CD1c-positive myeloid dendritic cell (primary cell): ENCODE data around the gene PDE10A.

Experiments used
- DNase-seq: peaks from one replicate; pipeline ENCODE4 v3.0.0-alpha.2; 2016; ENCODE audit errors: extremely low spot score

Gene PDE10A

DNA sequence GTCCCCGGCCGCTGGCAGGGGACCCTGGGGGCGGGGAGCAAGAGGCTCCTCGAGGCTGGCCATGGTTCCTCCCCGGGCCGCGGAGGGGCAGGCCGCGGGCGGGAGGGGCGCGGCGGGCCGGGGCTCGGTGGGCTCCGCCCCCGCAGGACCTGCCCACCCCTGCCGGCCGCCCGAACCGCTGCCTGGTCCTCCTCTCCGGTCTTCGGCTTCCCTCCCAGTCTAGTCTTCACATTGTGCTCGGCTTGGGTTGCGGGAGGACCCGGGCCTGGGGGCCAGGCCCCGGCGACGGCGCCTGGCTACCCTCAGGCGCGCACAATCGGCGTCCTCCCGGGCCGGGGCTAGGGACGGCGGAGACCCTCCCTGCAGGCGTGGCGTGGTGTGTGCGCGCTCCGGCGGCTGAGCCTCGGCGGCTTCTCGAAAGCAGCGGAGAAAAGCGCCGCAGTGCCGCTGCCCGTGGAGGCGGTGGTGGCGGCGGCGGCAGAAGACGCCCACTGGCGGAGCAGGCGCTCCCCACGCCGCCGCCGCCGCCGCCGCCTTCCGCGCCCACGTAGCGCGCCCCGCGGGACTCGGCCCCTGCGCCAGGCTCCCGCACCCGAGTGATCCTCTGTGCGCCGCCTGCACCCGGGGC lies at the start of gene PDE10A:
Gene PDE10A (minus strand): TSS at position 493 of the 628 bp plus-strand sequence. CDS start 430 bp downstream, at position 63.
- no peak for DNase-seq

DNA sequence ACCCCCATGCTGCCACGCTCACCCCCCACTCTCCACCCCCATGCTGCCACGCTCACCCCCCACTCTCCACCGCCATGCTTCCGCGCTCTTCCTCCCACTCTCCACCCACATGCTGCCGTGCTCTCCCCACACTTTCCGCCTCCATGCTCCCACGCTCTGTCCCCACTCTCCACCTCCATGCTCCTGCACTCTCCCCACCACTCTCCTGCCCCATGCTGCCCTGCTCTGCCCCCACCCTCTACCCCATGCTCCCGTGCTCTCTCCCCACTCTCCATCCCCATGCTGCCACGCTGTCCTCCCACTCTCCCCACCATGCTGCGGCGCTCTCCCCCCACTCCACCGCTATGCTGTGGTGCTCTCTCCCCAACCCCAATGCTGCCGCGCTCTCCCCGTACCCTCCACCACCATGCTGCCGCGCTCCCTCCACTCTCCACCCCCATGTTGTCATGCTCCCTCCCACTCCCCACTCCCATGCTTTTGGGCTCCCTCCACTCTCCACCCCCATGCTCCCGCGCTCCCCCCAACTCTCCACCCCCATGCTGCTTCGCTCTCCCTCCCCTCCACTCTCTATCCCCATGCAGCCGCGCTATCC lies 46.0 kb upstream of the PDE10A start:
- no peak for DNase-seq

DNA sequence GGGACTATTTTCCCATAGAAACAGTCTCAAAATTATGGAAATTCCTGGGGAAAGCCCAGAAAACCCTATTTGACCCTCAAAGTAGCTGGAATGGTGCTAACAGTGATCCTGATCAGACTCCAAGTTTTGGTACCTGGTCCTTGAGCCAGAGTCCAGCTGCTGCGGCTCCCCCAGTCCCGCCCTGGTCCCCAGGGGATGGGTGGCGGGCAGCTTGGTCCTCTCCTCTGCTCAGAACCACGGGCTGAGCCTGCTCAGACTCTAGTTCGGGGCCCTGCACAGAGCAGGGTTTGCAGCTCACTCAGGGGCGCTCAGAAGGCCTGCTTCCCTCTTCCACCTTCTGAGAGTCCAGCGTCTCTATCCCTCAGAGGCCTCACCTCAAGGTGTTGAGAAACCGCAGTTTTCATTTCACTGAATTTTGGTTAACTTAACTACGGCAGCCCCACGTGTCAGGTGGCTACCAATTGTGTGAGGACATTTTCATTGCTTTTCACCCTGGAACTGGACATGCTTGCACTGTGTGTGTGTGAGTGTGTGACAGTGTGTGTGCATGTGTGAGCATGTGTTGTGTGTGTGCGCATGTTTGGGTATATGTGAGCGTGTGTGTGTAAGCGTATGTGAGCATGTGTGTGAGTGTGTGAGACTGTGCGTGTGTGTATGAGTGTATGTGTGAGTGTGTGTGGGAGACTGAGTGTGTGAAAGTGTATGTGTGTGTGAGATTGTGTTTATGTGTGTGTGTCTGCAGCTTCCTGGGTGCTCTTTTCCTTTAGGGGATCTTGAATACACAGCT lies 44.2 kb upstream of the PDE10A start:
- no peak for DNase-seq

DNA sequence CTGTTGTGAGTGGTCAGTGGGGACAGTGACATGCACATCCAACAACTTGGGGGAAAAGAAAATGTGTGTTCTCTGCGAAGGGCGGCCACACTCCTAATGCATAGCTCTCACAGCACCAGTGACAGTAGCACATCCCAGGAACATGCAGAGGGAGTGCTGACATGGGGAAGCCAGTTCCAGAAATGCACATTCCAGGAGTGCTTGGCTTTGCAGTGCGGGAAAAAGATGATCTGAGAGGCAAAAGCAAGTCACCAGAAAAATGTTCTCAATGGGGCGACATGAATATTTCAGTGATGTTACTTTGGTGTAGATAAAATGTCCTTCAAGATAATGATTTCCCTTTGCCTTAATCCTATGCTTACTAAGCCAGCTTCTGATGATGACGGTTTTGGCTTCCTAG lies 42.9 kb upstream of the PDE10A start:
- no peak for DNase-seq

DNA sequence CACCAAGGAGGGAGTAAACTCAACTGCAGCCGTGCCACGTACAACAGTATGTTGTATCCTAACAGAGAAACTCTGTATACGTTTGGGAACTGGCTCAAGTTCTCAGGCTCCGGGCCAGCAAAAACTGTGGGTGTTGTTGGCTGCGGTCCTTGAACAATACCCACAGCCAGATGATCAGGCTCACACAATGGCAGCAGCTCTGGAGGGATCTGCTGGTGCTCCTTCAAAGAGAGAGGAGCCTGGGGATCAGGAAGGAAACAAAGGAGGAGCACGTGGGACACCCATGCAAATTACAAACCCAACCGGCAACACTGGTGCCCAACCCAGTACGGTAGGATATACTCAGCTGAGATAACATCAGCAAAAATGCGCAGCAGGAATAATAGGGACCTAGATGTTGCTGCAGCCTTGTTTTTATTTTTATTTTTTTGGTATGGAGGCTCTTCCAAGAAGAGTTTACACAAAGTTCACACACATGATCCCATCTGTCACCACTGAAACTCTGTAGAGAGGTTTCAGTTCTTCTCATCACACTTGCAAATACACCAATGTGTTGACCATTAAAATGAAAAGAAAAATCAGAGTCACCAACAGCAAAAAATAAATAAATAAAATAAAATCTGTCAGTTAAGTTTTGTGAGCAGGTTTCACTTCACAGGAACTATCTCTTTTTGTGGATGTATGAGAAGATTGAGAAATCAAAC lies 41.2 kb upstream of the PDE10A start:
- no peak for DNase-seq

DNA sequence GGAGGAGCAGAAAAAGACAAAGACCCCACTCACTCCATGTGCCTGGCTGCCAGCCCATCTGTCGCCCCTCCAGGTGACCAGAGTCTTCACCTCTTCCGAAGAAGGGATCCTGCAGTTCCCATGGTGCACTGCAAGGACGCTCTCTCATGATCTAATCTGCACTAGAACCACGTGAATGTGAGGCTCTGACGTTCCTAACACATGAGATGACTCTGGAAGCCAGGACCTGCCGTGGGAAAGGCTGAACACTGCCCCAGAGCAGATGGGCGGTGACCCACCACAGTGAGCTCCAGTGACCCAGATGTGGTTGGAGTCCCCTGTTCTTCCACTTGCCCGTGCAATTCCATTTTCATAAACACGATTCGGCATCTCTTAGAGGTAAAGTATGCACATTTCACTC lies 39.6 kb upstream of the PDE10A start:
- no peak for DNase-seq

DNA sequence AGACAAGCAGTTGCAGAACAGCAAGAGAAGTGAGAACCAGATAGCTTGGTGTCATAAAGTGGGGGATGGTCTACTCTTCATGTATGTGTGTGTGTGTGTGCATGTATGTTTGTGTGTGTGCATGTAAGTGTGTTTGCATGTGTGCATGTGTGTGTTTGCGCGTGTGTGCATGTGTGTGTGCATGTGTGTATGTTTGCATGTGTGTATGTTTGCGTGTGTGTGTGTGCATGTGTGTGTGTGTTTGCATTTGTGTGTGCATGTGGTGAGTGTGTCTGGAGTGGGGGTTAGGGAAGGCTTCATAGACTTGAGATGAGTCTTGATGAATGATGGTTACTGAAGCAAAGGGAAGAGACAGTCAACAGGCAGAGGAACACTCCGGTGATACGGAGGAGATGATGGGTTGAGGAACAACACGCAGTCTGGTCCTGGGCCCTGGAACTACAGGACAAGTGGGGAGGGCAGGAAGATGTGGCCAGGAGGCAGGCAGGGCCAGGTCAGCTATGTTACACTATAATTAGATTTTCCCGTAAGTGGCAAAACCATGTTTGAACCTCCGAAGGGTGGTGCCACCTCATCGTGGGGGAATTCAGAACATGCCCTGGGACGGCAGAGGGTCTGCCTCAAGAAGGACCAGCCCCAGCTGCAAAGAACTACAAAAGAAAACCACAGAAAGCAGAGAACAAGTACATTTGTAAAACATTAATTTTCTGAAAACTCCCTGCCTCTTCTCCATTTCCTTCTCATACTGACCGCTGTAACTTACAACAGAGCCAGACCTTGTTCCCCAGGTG lies 38.7 kb upstream of the PDE10A start:
- DNase-seq = no peak

DNA sequence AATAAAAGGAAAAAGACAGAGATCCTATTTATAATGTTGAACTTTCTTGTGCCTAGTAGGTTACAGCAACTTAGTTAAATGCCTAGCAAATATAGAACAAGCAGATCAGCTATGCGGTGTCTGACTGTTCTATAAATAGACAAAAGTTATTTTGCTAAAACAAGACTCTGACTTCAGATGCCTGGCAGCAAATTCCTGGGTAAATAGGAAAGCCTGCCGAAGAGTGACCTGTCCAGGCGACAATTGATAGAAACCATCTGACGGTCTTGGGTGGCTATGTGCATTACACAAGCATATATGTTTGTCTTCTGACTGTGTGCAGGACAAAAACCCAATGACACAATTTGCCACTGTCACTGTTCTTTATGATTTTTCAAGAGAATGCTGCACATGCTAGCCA lies 38.0 kb upstream of the PDE10A start:
- no peak for DNase-seq

DNA sequence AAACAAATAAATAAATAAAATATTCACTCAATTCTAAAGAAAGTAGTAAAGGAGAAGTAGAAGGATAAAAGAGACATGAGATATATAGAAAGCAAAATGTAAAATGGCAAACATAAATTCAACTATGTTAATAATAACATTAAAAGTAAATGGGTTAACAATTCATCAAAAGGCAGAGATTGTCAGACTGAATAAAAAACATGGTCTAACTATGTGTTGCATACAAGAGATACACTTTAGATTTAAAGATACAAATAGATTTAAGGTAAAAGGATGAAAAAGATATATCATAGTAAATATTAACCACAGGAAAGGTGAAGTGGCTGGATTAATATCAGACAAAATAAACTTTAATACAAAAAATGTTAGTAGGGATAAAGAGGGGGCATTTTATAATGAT lies 35.8 kb upstream of the PDE10A start:
- no peak for DNase-seq

DNA sequence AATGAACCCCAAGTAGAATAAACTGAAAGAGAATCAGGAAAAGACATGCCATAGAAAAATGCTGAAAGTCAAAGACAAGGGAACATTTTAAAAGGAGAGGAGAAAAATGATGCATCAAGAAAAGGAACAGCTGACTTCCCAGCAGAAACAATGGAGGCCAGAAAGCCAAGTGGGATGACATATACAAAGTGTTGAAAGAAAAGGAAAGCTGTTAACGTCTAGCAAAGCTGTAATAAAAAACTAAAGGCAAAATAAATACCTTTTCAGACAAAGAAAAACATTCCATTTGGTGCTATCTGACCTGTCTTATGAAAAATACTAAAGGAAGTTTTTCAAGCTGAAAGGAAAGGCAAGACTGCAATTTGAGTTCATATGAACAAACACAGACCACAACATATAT lies 34.1 kb upstream of the PDE10A start:
- DNase-seq = no peak

DNA sequence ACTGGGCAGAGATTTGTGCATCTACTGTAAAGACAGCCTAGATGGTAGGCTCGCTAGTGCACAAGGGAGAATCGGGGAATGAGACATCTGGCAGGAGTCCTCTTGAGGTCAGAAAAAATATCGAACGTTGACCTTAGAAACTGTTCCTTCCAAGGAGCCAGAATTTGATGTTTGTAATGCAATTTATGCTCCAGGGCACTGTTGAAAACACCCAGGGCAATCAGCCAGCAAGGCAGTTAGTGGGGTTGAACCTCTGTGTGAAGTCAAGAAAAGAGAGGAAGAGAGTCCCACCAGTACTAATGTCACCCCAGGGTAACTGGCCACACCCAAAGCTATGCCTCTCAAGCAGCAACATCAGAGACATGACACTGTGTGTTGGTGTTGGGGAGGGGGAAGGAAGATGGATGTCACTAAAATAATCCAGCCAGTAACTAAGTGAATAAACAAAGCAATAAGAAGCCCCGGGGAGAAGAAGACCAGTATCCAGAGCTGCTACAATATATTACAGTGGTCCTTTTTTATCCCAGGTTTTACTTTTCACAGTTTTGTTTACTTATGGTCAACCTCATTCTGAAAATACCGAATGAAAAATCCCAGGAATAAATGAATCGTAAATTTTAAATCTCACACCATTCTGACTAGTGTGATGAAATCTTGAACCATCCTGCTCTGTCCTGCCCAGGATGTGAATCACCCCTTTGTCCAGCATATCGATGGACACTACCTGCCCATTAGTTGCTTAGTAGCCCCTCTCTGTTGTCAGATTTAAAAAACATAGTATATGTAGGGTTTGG lies 32.9 kb upstream of the PDE10A start:
- no peak for DNase-seq

DNA sequence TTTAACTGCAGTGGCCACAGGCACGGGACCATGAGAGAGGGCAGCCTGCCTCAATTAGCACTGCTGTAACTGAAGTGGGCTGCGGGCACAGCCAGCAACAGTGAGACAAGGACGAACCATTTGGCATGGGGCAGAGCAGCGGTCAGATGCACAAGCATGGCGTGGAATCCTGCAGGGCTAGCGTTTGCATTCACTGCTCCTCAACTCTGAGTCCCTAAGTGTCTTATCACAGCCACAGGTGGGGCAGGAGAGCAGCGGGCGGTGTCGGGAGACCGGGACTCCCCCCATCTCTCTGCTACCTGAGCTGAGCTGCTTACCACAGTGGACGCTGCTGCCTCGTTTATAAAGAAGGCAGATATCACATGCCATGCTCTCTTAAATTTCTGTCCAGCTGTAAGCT lies 31.3 kb upstream of the PDE10A start:
- DNase-seq = no peak

DNA sequence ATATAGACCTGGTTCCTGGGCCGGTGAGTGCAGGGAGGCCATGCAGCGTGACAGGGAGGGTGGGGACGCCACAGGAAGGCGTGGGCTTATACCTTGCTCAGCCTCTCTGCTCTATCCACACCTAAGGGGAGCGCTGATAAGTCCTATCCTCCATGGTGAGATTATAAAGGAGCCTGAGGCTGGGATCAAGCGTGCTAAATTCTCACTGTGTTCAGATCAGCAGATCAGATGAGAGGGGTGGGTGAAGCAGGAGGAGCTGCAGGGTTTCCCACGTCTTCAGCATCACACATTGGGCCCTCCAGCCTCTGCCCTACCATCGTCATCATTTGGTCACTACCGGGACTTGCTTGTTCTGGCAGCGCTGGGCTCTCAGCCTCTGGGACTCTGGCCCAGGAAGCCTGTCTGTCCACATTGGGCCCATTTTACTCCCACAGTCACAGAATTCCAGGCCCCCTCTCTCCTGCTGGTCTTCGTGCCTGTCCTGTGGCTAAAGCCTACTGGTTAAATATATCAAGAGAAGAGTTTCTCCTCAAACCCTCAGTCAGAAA lies 29.1 kb upstream of the PDE10A start:
- no peak for DNase-seq

DNA sequence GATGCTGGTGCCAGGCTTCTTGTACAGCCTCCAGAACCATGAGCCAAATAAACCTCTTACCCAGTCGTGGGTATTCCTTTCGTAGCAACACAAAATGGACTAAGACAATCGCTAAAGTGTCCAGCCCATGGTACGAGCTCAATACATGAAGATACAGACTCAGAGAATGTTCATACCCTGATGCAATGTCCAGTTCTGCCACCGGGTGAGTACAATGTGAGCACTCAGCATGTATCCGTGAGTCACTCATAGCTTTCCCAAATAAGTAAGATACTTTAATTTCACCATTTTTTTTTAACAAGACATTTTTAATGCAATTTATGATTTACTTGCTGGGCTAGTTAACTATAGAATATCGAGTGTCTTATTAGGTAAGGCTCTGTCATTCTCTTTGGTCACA lies 26.7 kb upstream of the PDE10A start:
- no peak for DNase-seq

DNA sequence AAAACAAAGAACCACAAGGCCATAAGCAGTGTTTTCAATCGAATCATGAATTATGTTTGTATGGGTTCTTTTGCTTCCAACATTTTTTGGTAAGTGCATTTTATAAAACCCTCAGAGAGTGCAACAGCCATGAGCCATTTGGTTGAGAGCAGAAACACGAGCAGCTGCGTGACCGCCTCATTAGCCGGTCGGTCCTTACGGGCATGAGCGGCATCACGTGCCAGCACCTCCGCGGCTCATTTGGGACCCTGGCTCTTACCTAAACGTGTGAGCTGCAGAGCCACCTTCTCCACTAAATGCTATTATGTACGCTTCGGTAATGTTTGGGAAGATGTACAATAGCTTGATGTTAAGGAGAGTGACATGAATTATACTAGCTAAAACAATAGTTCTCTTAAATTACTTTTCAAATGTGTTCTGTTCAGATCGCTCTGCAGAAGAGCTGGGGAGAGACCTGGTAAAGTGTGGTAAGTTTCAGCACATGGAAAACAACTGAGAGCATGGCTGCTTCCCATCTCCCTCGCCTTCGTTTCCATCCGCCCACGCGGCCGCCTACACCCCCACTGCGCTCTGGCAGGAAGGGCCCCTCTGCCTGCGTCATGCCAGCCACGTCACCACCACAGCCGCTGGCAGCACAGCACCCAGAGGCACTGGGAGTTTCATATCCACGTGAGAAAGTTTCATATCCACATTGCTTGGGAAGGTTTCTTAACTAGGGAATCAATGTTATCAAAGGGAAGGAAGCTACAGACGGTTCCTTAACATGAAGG lies 23.7 kb upstream of the PDE10A start:
- DNase-seq = no peak

DNA sequence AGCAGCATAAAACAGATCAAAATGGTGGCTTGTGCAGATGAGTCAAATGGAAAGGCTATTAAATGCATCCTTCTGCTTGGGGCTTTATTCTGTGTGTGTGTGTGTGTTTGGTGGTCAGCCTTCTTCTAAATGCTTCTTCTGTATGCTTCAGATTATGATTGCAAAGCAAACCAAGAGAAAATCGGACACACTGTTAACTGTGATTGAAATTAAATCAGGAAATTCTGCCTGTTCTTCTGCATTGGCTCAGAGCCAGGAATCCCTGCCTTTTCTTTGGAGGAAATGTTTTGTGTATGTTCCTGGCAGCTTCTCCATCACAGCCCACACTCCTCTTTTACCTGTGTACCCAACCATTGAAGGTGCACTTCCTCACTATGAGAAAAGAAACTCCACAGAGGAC lies 22.3 kb upstream of the PDE10A start:
- no peak for DNase-seq

DNA sequence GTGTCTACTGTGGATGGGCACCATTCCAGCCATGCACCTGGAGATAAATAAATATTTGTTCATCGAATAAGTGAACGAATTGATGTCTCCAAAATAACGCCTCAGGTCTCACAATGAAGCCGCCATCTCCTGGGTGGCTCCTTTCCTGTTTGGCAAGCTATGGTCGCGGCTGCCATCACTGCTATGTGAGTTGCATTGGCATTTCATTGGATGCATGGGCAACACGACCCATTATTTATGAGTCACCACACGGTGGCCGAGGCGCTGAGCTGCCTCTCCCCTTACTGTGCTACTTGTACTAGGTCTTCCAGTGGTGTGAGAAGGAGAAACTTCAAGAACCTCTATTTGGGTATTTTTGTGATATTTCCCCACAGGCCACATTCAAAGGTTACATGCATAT lies 21.3 kb upstream of the PDE10A start:
- no peak for DNase-seq

DNA sequence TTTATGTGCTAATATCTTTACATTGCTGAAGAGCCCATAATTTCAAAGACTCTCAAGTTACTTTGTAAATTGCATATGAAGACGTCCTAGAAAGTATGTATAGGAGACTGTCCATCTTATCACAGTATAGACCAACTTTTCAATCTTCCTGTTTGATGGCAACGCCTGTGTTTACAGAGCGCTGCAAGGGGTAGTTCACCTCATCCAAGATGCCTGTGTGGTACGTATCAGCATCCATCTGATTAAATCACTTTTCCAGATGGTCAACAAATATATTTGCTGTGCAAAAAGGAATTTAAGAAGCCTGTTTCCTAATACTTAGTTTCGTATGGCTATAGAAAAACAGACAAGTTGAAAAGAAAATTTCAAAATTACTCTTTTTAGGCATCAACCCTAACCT lies 17.9 kb upstream of the PDE10A start:
- no peak for DNase-seq

DNA sequence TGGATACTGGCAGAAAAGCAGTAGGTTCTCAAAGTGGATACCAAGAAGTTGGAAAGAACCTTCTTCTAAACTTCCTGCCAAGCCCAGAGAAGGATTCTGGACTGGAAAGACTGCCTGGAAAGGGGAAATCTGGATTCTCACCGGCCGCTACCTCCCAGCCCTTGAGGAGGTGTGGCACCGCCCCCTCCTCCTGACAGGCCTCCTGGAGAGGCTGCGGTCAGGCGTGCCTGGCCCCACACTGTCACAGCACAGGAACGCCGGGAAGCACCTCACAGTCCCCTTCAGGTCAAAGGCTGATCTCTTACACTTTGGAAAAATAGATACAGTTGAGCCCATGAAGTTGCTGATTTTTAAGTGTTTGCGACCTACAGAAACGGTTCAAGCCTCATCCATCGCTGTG lies 16.3 kb upstream of the PDE10A start:
- no peak for DNase-seq

DNA sequence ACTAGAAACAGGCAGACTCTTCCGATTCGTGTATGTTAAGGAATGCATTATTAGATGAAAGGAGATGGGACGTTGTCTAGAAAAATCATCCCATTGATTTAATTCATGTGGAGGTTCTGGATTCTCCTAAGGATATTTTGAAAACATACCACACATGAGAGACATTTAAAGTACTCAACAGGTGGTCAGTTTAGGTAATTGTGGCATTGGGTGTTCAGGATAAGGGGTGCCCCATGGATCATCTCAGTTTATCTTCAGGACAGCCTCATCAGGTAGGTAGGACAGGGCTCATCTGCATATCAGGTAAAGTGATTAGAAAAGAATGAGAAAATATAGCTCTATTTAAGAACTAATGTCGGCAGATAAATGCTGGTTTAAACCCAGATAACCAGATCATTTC lies 15.9 kb upstream of the PDE10A start:
- DNase-seq = no peak
